ENCODE results near the gene PALB2. TPM values are rescaled to one million over a fixed set of nuclear protein-coding genes. Genes with fewer than 3 reads are reported as not detected.

Gene PALB2
- total RNA-seq, 1 experiment from 2014 or later: 28.0 TPM

DNA sequence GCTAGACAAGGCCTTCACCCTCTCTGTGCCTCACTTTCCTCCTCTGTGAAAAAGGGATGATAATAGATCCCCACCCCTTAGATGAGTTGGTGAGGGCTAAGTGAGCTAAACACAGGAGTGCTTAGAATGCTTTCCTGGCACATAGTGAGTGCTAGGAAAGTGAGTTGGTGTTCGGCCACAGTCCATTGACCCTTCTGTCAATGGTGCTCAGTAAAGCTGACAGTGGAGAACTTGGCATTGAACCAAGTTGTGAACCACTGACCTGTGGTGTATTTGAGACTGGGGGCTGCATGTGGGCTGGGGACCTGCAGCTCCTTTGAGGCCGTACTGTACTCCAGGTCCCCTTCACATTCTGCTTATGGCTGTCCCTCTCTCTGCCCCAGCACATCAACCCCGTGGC, 42.4 kb upstream of the PALB2 start:
- Mint-ChIP-seq H3K4me3 (ENCODE audit: low read depth, unreplicated experiment) (no peak overlapping the region), H3K27me3 (ENCODE audit: unreplicated experiment) (no peaks in the 10 kb centered on the region), H3K27ac (ENCODE audit: unreplicated experiment) (no peak overlapping the region), H3K36me3 (ENCODE audit: insufficient read depth, unreplicated experiment) (peaks cover 93% of the 10 kb centered on the region), H3K9me3 (ENCODE audit: low read depth, unreplicated experiment) (no peaks in the 10 kb centered on the region), H3K4me1 (ENCODE audit: low read depth, unreplicated experiment) (peaks cover 34% of the 10 kb centered on the region)
- BruUV-seq (replicated peaks): no TSS peak
- DNase-seq: no peak
- CTCF ChIA-PET: no interaction called here
- intact Hi-C loops (cut with micrococcal nuclease; ENCODE audit: unreplicated experiment): no loop called here
- TF ChIP-seq, protein P1, sequence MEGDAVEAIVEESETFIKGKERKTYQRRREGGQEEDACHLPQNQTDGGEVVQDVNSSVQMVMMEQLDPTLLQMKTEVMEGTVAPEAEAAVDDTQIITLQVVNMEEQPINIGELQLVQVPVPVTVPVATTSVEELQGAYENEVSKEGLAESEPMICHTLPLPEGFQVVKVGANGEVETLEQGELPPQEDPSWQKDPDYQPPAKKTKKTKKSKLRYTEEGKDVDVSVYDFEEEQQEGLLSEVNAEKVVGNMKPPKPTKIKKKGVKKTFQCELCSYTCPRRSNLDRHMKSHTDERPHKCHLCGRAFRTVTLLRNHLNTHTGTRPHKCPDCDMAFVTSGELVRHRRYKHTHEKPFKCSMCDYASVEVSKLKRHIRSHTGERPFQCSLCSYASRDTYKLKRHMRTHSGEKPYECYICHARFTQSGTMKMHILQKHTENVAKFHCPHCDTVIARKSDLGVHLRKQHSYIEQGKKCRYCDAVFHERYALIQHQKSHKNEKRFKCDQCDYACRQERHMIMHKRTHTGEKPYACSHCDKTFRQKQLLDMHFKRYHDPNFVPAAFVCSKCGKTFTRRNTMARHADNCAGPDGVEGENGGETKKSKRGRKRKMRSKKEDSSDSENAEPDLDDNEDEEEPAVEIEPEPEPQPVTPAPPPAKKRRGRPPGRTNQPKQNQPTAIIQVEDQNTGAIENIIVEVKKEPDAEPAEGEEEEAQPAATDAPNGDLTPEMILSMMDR (IDR thresholded peaks at IDR 0.05; ENCODE audit: unreplicated experiment): no peak

GRCh38 chr16:23682181-23682580, 41.1 kb upstream of the PALB2 start:
- Mint-ChIP-seq H3K27me3 (ENCODE audit: unreplicated experiment) (no peaks in the 10 kb centered on the region), H3K9me3 (ENCODE audit: low read depth, unreplicated experiment) (no peaks in the 10 kb centered on the region), H3K27ac (ENCODE audit: unreplicated experiment) (no peak overlapping the region), H3K36me3 (ENCODE audit: insufficient read depth, unreplicated experiment) (peaks cover 93% of the 10 kb centered on the region), H3K4me1 (ENCODE audit: low read depth, unreplicated experiment) (peaks cover 34% of the 10 kb centered on the region), H3K4me3 (ENCODE audit: low read depth, unreplicated experiment) (no peak overlapping the region)
- no TSS peak for BruUV-seq (replicated peaks)
- CTCF ChIA-PET: no interaction called here
- intact Hi-C loops (cut with micrococcal nuclease; ENCODE audit: unreplicated experiment): no loop called here
- TF ChIP-seq, protein P1 (IDR thresholded peaks at IDR 0.05; ENCODE audit: unreplicated experiment): no peak
- no peak for DNase-seq

DNA sequence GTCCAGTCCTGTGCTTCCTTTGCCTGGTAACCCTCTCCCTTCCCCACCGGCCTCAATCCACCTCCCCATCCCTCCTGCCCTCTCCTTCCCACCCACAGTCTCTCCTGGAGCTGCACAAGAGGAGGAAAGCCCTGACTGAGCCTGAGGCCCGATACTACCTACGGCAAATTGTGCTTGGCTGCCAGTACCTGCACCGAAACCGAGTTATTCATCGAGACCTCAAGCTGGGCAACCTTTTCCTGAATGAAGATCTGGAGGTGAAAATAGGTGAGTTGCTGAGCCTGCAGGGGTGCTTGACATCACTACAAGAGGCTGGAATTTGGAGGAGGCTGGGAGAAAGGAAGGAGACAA, 38.9 kb upstream of the PALB2 start:
- Mint-ChIP-seq H3K27ac (ENCODE audit: unreplicated experiment) (peak overlapping the region; percentile 97), H3K4me1 (ENCODE audit: low read depth, unreplicated experiment) (peaks cover 34% of the 10 kb centered on the region), H3K36me3 (ENCODE audit: insufficient read depth, unreplicated experiment) (peaks cover 77% of the 10 kb centered on the region), H3K4me3 (ENCODE audit: low read depth, unreplicated experiment) (peak overlapping the region; percentile 100), H3K27me3 (ENCODE audit: unreplicated experiment) (no peaks in the 10 kb centered on the region), H3K9me3 (ENCODE audit: low read depth, unreplicated experiment) (no peaks in the 10 kb centered on the region)
- intact Hi-C loops (cut with micrococcal nuclease; ENCODE audit: unreplicated experiment): loop anchor here (10.0 kb wide), 1 partner anchor 125 kb away; no protein-coding TSS in a partner anchor
- CTCF ChIA-PET: interaction anchor here (1.0 to 3.9 kb wide), 3 partner anchors 32 to 330 kb away, joined by 3 to 19 read pairs (median 6); no protein-coding TSS in a partner anchor
- TF ChIP-seq, protein P1 (IDR thresholded peaks at IDR 0.05; ENCODE audit: unreplicated experiment): no peak
- BruUV-seq (replicated peaks): no TSS peak
- no peak for DNase-seq

GRCh38 chr16:23679274-23679985, 38.3 kb upstream of the PALB2 start:
- Mint-ChIP-seq H3K9me3 (ENCODE audit: low read depth, unreplicated experiment) (no peaks in the 10 kb centered on the region), H3K4me3 (ENCODE audit: low read depth, unreplicated experiment) (peak overlapping the region; percentile 100), H3K36me3 (ENCODE audit: insufficient read depth, unreplicated experiment) (peaks cover 72% of the 10 kb centered on the region), H3K4me1 (ENCODE audit: low read depth, unreplicated experiment) (peaks cover 34% of the 10 kb centered on the region), H3K27ac (ENCODE audit: unreplicated experiment) (peak overlapping the region; percentile 97), H3K27me3 (ENCODE audit: unreplicated experiment) (no peaks in the 10 kb centered on the region)
- BruUV-seq (replicated peaks): no TSS peak
- intact Hi-C loops (cut with micrococcal nuclease; ENCODE audit: unreplicated experiment): loop anchor here (10.0 kb wide), 1 partner anchor 125 kb away; no protein-coding TSS in a partner anchor
- peak; percentile 75 for DNase-seq
- TF ChIP-seq, protein P1 (IDR thresholded peaks at IDR 0.05; ENCODE audit: unreplicated experiment): no peak
- CTCF ChIA-PET: interaction anchor here (0.6 to 3.9 kb wide), 7 partner anchors 9 to 331 kb away, joined by 3 to 19 read pairs (median 6); no protein-coding TSS in a partner anchor

Data from Calu3 (cell line).